Right forelimb (tissue), 1 donor: ENCODE results near the gene ZFR.
"Not testable (repeated sequence)": the region's sequence is repeated elsewhere in the genome, so short reads cannot be mapped to it uniquely, and the experiment has no call there.

Experiments used
- DNase-seq: peaks from one replicate; pipeline ENCODE4 v3.0.0-alpha.2; 2018

The ZFR gene

GRCh38 chr5:32355686-32356085, 88.9 kb downstream of the ZFR start:
- DNase-seq = no peak

GRCh38 chr5:32353420-32353819, 91.1 kb downstream of the ZFR start:
- DNase-seq = no peak

- DNase-seq = no peak
These were observed 91.9 kb downstream of the ZFR start for GRCh38 chr5:32352685-32353084.

GRCh38 chr5:32346869-32347268, 97.7 kb downstream of the ZFR start:
- no peak for DNase-seq

GRCh38 chr5:32343058-32343672, 101.4 kb downstream of the ZFR start:
- no peak for DNase-seq

- DNase-seq = no peak
These were observed 101.9 kb downstream of the ZFR start for GRCh38 chr5:32342656-32343055.

GRCh38 chr5:32339878-32340277, 104.7 kb downstream of the ZFR start:
- DNase-seq = no peak

GRCh38 chr5:32339198-32339597, 105.3 kb downstream of the ZFR start:
- DNase-seq = no peak

- no peak for DNase-seq
These were observed 111.6 kb downstream of the ZFR start for GRCh38 chr5:32332966-32333365.

- no peak for DNase-seq
These were observed 112.2 kb downstream of the ZFR start for GRCh38 chr5:32332361-32332760.

- DNase-seq = no peak
These were observed 112.6 kb downstream of the ZFR start for GRCh38 chr5:32331935-32332274.

GRCh38 chr5:32331217-32331934, 113.2 kb downstream of the ZFR start:
- DNase-seq = no peak

- DNase-seq = no peak
These were observed 114.2 kb downstream of the ZFR start for GRCh38 chr5:32330126-32330971.

GRCh38 chr5:32329395-32329834, 115.1 kb downstream of the ZFR start:
- DNase-seq = peak; percentile 72

- DNase-seq = no peak
These were observed 118.2 kb downstream of the ZFR start for GRCh38 chr5:32326216-32326772.

GRCh38 chr5:32325616-32326015, 118.9 kb downstream of the ZFR start:
- DNase-seq = no peak

GRCh38 chr5:32325062-32325461, 119.5 kb downstream of the ZFR start:
- no peak for DNase-seq

- DNase-seq = no peak
These were observed 120.8 kb downstream of the ZFR start for GRCh38 chr5:32323741-32324140.

- DNase-seq = no peak
These were observed 121.7 kb downstream of the ZFR start for GRCh38 chr5:32322882-32323281.

GRCh38 chr5:32321787-32322186, 122.8 kb downstream of the ZFR start:
- not testable (repeated sequence) for DNase-seq

GRCh38 chr5:32320576-32320975, 124.0 kb downstream of the ZFR start:
- DNase-seq = no peak

- DNase-seq = no peak
These were observed 124.5 kb downstream of the ZFR start for GRCh38 chr5:32319926-32320543.

GRCh38 chr5:32319392-32319791, 125.1 kb downstream of the ZFR start:
- no peak for DNase-seq
